SK-N-SH (cell line): ENCODE data around the gene ATXN7. TPM values are rescaled to one million over a fixed set of nuclear protein-coding genes. Genes with fewer than 3 reads are reported as not detected.

ENCODE experiments used
- CTCF ChIA-PET: fragments of 300-600, 350-600 bp; formaldehyde crosslinking; extraction: SDS; loops from one replicate; lab custom pipeline; 2021; lab: Yijun Ruan, JAX
- POLR2A ChIA-PET: fragments of 350-600 bp; sonication (Branson Sonifier 250); formaldehyde crosslinking; extraction: SDS; loops from one replicate; lab custom pipeline; 2020; ENCODE audit warnings: antibody characterized with exemption, inconsistent platforms; lab: Yijun Ruan, JAX
- DNase-seq: peaks from one replicate; pipeline ENCODE4 v3.0.0; 2012
- H2AFZ ChIP-seq: fragments of 200-600 bp; sonication (generic); 2 replicates; pipeline ENCODE4 v1.8.1; 2016; ENCODE audit warnings: antibody characterized with exemption, mild to moderate bottlenecking, low read depth
- H3F3A ChIP-seq: fragments of 200-600 bp; sonication (generic); replicated peaks from 2 replicates; pipeline ENCODE3; 2016; ENCODE audit warnings: antibody characterized with exemption, mild to moderate bottlenecking; ENCODE audit not compliant: insufficient read depth
- H3K27ac ChIP-seq, 2 experiments: fragments of 200-500 bp in 1 of 2; fragments of 200-600 bp in 1 of 2; sonication (Bioruptor generic) in 1 of 2; sonication (generic), shearing (Covaris generic) in 1 of 2; 2 replicates each; pipeline versions ENCODE4 v1.5.1 to v1.6.1; 2014 to 2016; ENCODE audit warnings: low read depth in 2 of 2, inconsistent platforms in 1 of 2, low read length in 1 of 2, mild to moderate bottlenecking in 1 of 2, mixed read lengths in 1 of 2
- H3K27me3 ChIP-seq: fragments of 200-600 bp; sonication (generic), shearing (Covaris generic); 2 replicates; pipeline ENCODE4 v1.6.1; 2016; ENCODE audit warnings: mixed run types; ENCODE audit not compliant: insufficient read depth
- H3K36me3 ChIP-seq, 2 experiments: fragments of 200-500 bp in 1 of 2; fragments of 200-600 bp in 1 of 2; sonication (Bioruptor generic) in 1 of 2; sonication (generic) in 1 of 2; replicated peaks in 1 of 2; 2 replicates each; pipeline versions ENCODE3 to v1.5.1; 2014 to 2016; ENCODE audit warnings: low read length in 1 of 2, mild to moderate bottlenecking in 1 of 2; ENCODE audit not compliant: insufficient read depth in 2 of 2, control insufficient read depth in 1 of 2
- H3K4me1 ChIP-seq, 2 experiments: fragments of 200-500 bp in 1 of 2; fragments of 200-600 bp in 1 of 2; sonication (Bioruptor generic) in 1 of 2; sonication (generic), shearing (Covaris generic) in 1 of 2; 2 replicates each; pipeline versions ENCODE4 v1.5.1 to v1.6.1; 2014 to 2016; ENCODE audit warnings: low read depth in 1 of 2, low read length in 1 of 2, mixed run types in 1 of 2; ENCODE audit not compliant: insufficient read depth in 2 of 2, control insufficient read depth in 1 of 2
- H3K4me2 ChIP-seq: fragments of 200-600 bp; sonication (generic), shearing (Covaris generic); 2 replicates; pipeline ENCODE4 v1.6.1; 2017; ENCODE audit warnings: mixed run types
- H3K4me3 ChIP-seq, 2 experiments: fragments of 200-500 bp in 1 of 2; fragments of 200-600 bp in 1 of 2; sonication (Bioruptor generic) in 1 of 2; sonication (generic), shearing (Covaris generic) in 1 of 2; 2 replicates each; pipeline versions ENCODE4 v1.5.1 to v1.8.1; 2014 to 2016; ENCODE audit warnings: low read depth in 2 of 2, inconsistent platforms in 1 of 2, low read length in 1 of 2, mild to moderate bottlenecking in 1 of 2, mixed read lengths in 1 of 2, moderate library complexity in 1 of 2
- H3K79me2 ChIP-seq: fragments of 200-600 bp; sonication (generic); 2 replicates; pipeline ENCODE4 v1.8.1; 2017; ENCODE audit warnings: mild to moderate bottlenecking; ENCODE audit not compliant: insufficient read depth
- H3K9ac ChIP-seq: fragments of 200-600 bp; sonication (generic); 2 replicates; pipeline ENCODE4 v1.6.1; 2017; ENCODE audit warnings: mixed run types
- H3K9me2 ChIP-seq: fragments of 200-600 bp; sonication (generic); 2 replicates; pipeline ENCODE4 v1.6.1; 2017; ENCODE audit warnings: mixed run types
- H3K9me3 ChIP-seq: fragments of 200-600 bp; sonication (generic); 2 replicates; pipeline ENCODE4 v1.6.1; 2017; ENCODE audit warnings: mixed run types, mild to moderate bottlenecking, moderate library complexity
- H4K20me1 ChIP-seq: fragments of 200-600 bp; sonication (generic); 2 replicates; pipeline ENCODE4 v1.6.1; 2017; ENCODE audit warnings: mild to moderate bottlenecking, mixed run types; ENCODE audit not compliant: insufficient read depth
- CHD2 ChIP-seq: fragments of 150-350 bp; IDR thresholded peaks from 2 replicates; pipeline ENCODE4 v1.6.1; 2018; ENCODE audit warnings: low read length; ENCODE audit not compliant: partially characterized antibody
- EZH2phosphoT487 ChIP-seq: fragments of 200-600 bp; sonication (generic); IDR thresholded peaks from 2 replicates; pipeline ENCODE4 v1.6.1; 2017; ENCODE audit warnings: low read depth, mixed run types, mild to moderate bottlenecking, antibody characterized with exemption, moderate library complexity, borderline replicate concordance
- FOSL2 ChIP-seq: IDR thresholded peaks from 2 replicates; pipeline ENCODE4 v1.4.0; 2012; ENCODE audit warnings: low read depth, mild to moderate bottlenecking, moderate library complexity, borderline replicate concordance
- FOXJ3 ChIP-seq: sonication (generic); formaldehyde crosslinking; IDR thresholded peaks from 2 replicates; pipeline ENCODE4 v1.5.1; 2020; ENCODE audit warnings: mild to moderate bottlenecking, missing genetic modification reagents
- FOXM1 ChIP-seq: IDR thresholded peaks from 2 replicates; pipeline ENCODE4 v1.4.0; 2012; ENCODE audit warnings: low read depth, mild to moderate bottlenecking
- GABPA ChIP-seq: IDR thresholded peaks from 2 replicates; pipeline ENCODE4 v1.4.0; 2012; ENCODE audit warnings: low read depth, mild to moderate bottlenecking
- GATA2 ChIP-seq: sonication (generic); formaldehyde crosslinking; IDR thresholded peaks from 2 replicates; pipeline ENCODE4 v1.5.0; 2020; ENCODE audit warnings: mild to moderate bottlenecking, missing genetic modification reagents
- MAX ChIP-seq: IDR thresholded peaks from 2 replicates; pipeline ENCODE4 v1.4.0; 2012; ENCODE audit warnings: low read depth
- MEF2A ChIP-seq: IDR thresholded peaks from 2 replicates; pipeline ENCODE4 v1.4.0; 2012; ENCODE audit warnings: low read depth, borderline replicate concordance
- MXI1 ChIP-seq: IDR thresholded peaks from 2 replicates; pipeline ENCODE4 v1.6.1; 2012; ENCODE audit warnings: mild to moderate bottlenecking, low read depth, low read length, improper control_type of control experiment
- NFIC ChIP-seq: IDR thresholded peaks from 2 replicates; pipeline ENCODE4 v1.4.0; 2012; ENCODE audit warnings: borderline replicate concordance
- POLR2AphosphoS5 ChIP-seq: IDR thresholded peaks from 2 replicates; pipeline ENCODE4 v1.6.1; 2012; ENCODE audit warnings: low read depth, low read length
- SMC3 ChIP-seq: IDR thresholded peaks from 2 replicates; pipeline ENCODE4 v1.6.1; 2012; ENCODE audit warnings: low read depth, low read length, improper control_type of control experiment
- TAF1 ChIP-seq: IDR thresholded peaks from 2 replicates; pipeline ENCODE4 v1.6.1; 2012; ENCODE audit warnings: low read depth, mild to moderate bottlenecking, low read length, moderate library complexity, borderline replicate concordance
- TEAD4 ChIP-seq: IDR thresholded peaks from 2 replicates; pipeline ENCODE4 v1.4.0; 2012; ENCODE audit warnings: mild to moderate bottlenecking, borderline replicate concordance; ENCODE audit not compliant: insufficient read depth
- YY1 ChIP-seq: IDR thresholded peaks from 2 replicates; pipeline ENCODE4 v1.4.0; 2012; ENCODE audit warnings: low read depth, mild to moderate bottlenecking
- WGBS: methylation state at CpG from one replicate; pipeline ENCODE4 v1.1.6; 2017; ENCODE audit warnings: low lambda C conversion rate; 5-methylcytosine and 5-hydroxymethylcytosine counted together
- polyA plus RNA-seq, 3 experiments: library from polyadenylated mRNA; depleted of rRNA; stranded (reverse); fragments of >200 nt; gene quantifications; 2 replicates each; pipeline ENCODE4 v1.2.3, GENCODE V29; 2012
- TF ChIP-seq, protein P1 (sequence below): fragments of 200-600 bp; sonication (generic); IDR thresholded peaks from 2 replicates; pipeline ENCODE4 v1.6.1; 2017; ENCODE audit warnings: antibody characterized with exemption, mild to moderate bottlenecking, moderate library complexity
- TF ChIP-seq, protein P2 (sequence below): IDR thresholded peaks from 2 replicates; pipeline ENCODE4 v1.6.1; 2012; ENCODE audit warnings: mild to moderate bottlenecking, low read depth, low read length, moderate library complexity

ATXN7 gene
- polyA plus RNA-seq, 1 of the 3 experiments (the other 2 are of a cell fraction) = 6.2 TPM

GRCh38 chr3:63966871-63967270, 103.2 kb downstream of the ATXN7 start:
- Histone ChIP-seq H4K20me1 (peaks cover 15% of the 10 kb centered on the region; the same call in 1 of the 2 replicates), H3K4me2 (no peak overlapping the region), H3K4me1 (peaks cover 11 to 24% of the 10 kb centered on the region in 2 experiments; a peak in 3 of 4 replicates), H3K27me3 (no peaks in the 10 kb centered on the region), H3K79me2 (peaks cover 77% of the 10 kb centered on the region), H3F3A (no peaks in the 10 kb centered on the region), H3K36me3 (peaks cover 0 to 14% of the 10 kb centered on the region in 2 experiments), H3K9me2 (no peaks in the 10 kb centered on the region), H3K9ac (no peak overlapping the region), H2AFZ (no peak overlapping the region), H3K9me3 (no peaks in the 10 kb centered on the region), H3K4me3 (no peak overlapping the region)
- no peak for DNase-seq
- POLR2A ChIA-PET = no interaction called here
- 95% methylated on average over 1 of the region's 1 CpG for WGBS
- CTCF ChIA-PET = interaction anchor here (1.4 to 8.7 kb wide), 3 partner anchors 27 to 517 kb away, joined by 4 to 118 read pairs (median 4); no protein-coding TSS in a partner anchor
- no peak for TF ChIP-seq FOXM1
- no peak for TF ChIP-seq MAX
- TF ChIP-seq NFIC = no peak
- no peak for TF ChIP-seq FOSL2
- TF ChIP-seq EZH2phosphoT487 = no peak
- TF ChIP-seq POLR2AphosphoS5 = no peak
- TF ChIP-seq GABPA = no peak
- TF ChIP-seq SMC3 = no peak
- no peak for TF ChIP-seq TAF1
- no peak for TF ChIP-seq GATA2 (CRISPR knock-in tag)
- TF ChIP-seq TEAD4 = no peak
- TF ChIP-seq FOXJ3 (CRISPR knock-in tag) = no peak
- no peak for TF ChIP-seq MXI1
- TF ChIP-seq, protein P1, sequence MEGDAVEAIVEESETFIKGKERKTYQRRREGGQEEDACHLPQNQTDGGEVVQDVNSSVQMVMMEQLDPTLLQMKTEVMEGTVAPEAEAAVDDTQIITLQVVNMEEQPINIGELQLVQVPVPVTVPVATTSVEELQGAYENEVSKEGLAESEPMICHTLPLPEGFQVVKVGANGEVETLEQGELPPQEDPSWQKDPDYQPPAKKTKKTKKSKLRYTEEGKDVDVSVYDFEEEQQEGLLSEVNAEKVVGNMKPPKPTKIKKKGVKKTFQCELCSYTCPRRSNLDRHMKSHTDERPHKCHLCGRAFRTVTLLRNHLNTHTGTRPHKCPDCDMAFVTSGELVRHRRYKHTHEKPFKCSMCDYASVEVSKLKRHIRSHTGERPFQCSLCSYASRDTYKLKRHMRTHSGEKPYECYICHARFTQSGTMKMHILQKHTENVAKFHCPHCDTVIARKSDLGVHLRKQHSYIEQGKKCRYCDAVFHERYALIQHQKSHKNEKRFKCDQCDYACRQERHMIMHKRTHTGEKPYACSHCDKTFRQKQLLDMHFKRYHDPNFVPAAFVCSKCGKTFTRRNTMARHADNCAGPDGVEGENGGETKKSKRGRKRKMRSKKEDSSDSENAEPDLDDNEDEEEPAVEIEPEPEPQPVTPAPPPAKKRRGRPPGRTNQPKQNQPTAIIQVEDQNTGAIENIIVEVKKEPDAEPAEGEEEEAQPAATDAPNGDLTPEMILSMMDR = no peak
- TF ChIP-seq CHD2 = no peak
- TF ChIP-seq YY1 = no peak
- no peak for TF ChIP-seq MEF2A
- TF ChIP-seq, protein P2, sequence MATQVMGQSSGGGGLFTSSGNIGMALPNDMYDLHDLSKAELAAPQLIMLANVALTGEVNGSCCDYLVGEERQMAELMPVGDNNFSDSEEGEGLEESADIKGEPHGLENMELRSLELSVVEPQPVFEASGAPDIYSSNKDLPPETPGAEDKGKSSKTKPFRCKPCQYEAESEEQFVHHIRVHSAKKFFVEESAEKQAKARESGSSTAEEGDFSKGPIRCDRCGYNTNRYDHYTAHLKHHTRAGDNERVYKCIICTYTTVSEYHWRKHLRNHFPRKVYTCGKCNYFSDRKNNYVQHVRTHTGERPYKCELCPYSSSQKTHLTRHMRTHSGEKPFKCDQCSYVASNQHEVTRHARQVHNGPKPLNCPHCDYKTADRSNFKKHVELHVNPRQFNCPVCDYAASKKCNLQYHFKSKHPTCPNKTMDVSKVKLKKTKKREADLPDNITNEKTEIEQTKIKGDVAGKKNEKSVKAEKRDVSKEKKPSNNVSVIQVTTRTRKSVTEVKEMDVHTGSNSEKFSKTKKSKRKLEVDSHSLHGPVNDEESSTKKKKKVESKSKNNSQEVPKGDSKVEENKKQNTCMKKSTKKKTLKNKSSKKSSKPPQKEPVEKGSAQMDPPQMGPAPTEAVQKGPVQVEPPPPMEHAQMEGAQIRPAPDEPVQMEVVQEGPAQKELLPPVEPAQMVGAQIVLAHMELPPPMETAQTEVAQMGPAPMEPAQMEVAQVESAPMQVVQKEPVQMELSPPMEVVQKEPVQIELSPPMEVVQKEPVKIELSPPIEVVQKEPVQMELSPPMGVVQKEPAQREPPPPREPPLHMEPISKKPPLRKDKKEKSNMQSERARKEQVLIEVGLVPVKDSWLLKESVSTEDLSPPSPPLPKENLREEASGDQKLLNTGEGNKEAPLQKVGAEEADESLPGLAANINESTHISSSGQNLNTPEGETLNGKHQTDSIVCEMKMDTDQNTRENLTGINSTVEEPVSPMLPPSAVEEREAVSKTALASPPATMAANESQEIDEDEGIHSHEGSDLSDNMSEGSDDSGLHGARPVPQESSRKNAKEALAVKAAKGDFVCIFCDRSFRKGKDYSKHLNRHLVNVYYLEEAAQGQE = no peak
- TF ChIP-seq, all 33 proteins: peak for 0
- no peak overlapping the region for H3K27ac ChIP-seq
